HepG2 (cell line): ENCODE results near the gene SYCE1. TPM values are rescaled to one million over a fixed set of nuclear protein-coding genes. Genes with fewer than 3 reads are reported as not detected.

Experiments used
- BRCA1 ChIP-seq: sonication (generic); formaldehyde crosslinking; IDR thresholded peaks from 2 replicates; pipeline ENCODE4 v1.4.0; 2020; ENCODE audit warnings: missing genetic modification reagents
- CBFB ChIP-seq: sonication (generic); formaldehyde crosslinking; IDR thresholded peaks from 2 replicates; pipeline ENCODE4 v1.4.0; 2020; ENCODE audit warnings: missing genetic modification reagents
- ELF3 ChIP-seq: IDR thresholded peaks from 2 replicates; pipeline ENCODE4 v1.6.1; 2016; ENCODE audit warnings: missing genetic modification reagents, missing compliant biosample characterization
- EP300 ChIP-seq, 3 experiments: sonication (generic) in 1 of 3; formaldehyde crosslinking in 1 of 3; IDR thresholded peaks; 2 replicates each; pipeline versions ENCODE4 v1.5.1 to v1.6.1; 2011 to 2020; ENCODE audit warnings: low read depth in 2 of 3, low read length in 2 of 3, borderline replicate concordance in 1 of 3, improper control_type of control experiment in 1 of 3, mild to moderate bottlenecking in 1 of 3, missing genetic modification reagents in 1 of 3, moderate library complexity in 1 of 3
- HDAC2 ChIP-seq: sonication (generic); formaldehyde crosslinking; IDR thresholded peaks from 2 replicates; pipeline ENCODE4 v1.4.0; 2020; ENCODE audit warnings: missing genetic modification reagents
- HOXA3 ChIP-seq: sonication (generic); formaldehyde crosslinking; IDR thresholded peaks from 2 replicates; pipeline ENCODE4 v1.5.0; 2020; ENCODE audit warnings: missing genetic modification reagents
- KLF11 ChIP-seq: IDR thresholded peaks from 2 replicates; pipeline ENCODE4 v1.6.1; 2016; ENCODE audit warnings: missing compliant biosample characterization
- SETDB1 ChIP-seq: sonication (generic); formaldehyde crosslinking; IDR thresholded peaks from 2 replicates; pipeline ENCODE4 v1.5.1; 2020; ENCODE audit warnings: missing genetic modification reagents, mild to moderate bottlenecking, borderline replicate concordance
- SOX6 ChIP-seq, 2 experiments: fragments of 450-650 bp in 1 of 2; sonication (generic) in 1 of 2; formaldehyde crosslinking in 1 of 2; IDR thresholded peaks; 2 replicates each; pipeline versions ENCODE4 v1.4.0 to v1.6.1; 2017 to 2020; ENCODE audit warnings: antibody characterized with exemption in 1 of 2, mild to moderate bottlenecking in 1 of 2, missing genetic modification reagents in 1 of 2
- WIZ ChIP-seq: sonication (generic); formaldehyde crosslinking; IDR thresholded peaks from 2 replicates; pipeline ENCODE4 v1.5.1; 2020; ENCODE audit warnings: mild to moderate bottlenecking, missing genetic modification reagents
- ZBTB38 ChIP-seq: sonication (generic); formaldehyde crosslinking; IDR thresholded peaks from 2 replicates; pipeline ENCODE4 v1.5.1; 2020; ENCODE audit warnings: mild to moderate bottlenecking, missing genetic modification reagents
- ZBTB4 ChIP-seq: sonication (generic); formaldehyde crosslinking; IDR thresholded peaks from 2 replicates; pipeline ENCODE4 v1.4.0; 2020; ENCODE audit warnings: missing genetic modification reagents, mild to moderate bottlenecking, borderline replicate concordance
- ZBTB43 ChIP-seq: sonication (generic); formaldehyde crosslinking; conservative IDR thresholded peaks from 2 replicates; pipeline ENCODE4 v1.4.0; 2020; ENCODE audit warnings: missing genetic modification reagents
- ZNF12 ChIP-seq: sonication (generic); formaldehyde crosslinking; IDR thresholded peaks from 2 replicates; pipeline ENCODE4 v1.5.0; 2020; ENCODE audit warnings: missing genetic modification reagents
- ZNF3 ChIP-seq: IDR thresholded peaks from 2 replicates; pipeline ENCODE4 v1.7.0; 2017; ENCODE audit warnings: inconsistent platforms
- ZNF354B ChIP-seq: sonication (generic); formaldehyde crosslinking; IDR thresholded peaks from 2 replicates; pipeline ENCODE4 v1.8.0; 2022; ENCODE audit warnings: mild to moderate bottlenecking, missing genetic modification reagents
- ZNF44 ChIP-seq: sonication (generic); formaldehyde crosslinking; IDR thresholded peaks from 2 replicates; pipeline ENCODE4 v1.5.1; 2020; ENCODE audit warnings: mild to moderate bottlenecking, missing genetic modification reagents
- ZNF777 ChIP-seq: sonication (generic); formaldehyde crosslinking; IDR thresholded peaks from 2 replicates; pipeline ENCODE4 v1.4.0; 2020; ENCODE audit warnings: missing genetic modification reagents
- ZNF782 ChIP-seq: sonication (generic); formaldehyde crosslinking; IDR thresholded peaks from 2 replicates; pipeline ENCODE4 v1.4.0; 2020; ENCODE audit warnings: missing genetic modification reagents, mild to moderate bottlenecking, borderline replicate concordance
- ZNF891 ChIP-seq: sonication (generic); formaldehyde crosslinking; IDR thresholded peaks from 2 replicates; pipeline ENCODE4 v1.5.0; 2020; ENCODE audit warnings: mild to moderate bottlenecking, missing genetic modification reagents
- ZSCAN31 ChIP-seq: sonication (generic); formaldehyde crosslinking; IDR thresholded peaks from 2 replicates; pipeline ENCODE4 v1.5.0; 2020; ENCODE audit warnings: low read depth, mild to moderate bottlenecking, missing genetic modification reagents
- polyA plus RNA-seq, 8 experiments: library from polyadenylated mRNA; depleted of rRNA in 3 of 8; stranded (reverse) in 7 of 8; unstranded in 1 of 8; fragments of >200 nt; fragmentation: Illumina TruSeq in 4 of 8; extraction: Trizol in 4 of 8; gene quantifications; 2 replicates each; pipeline versions ENCODE4 v1.2.1 to v1.2.3, GENCODE V29; 2011 to 2016; ENCODE audit warnings: low read depth in 4 of 8, missing spikeins in 1 of 8, mixed read lengths in 1 of 8; ENCODE audit not compliant: insufficient read depth in 1 of 8
- total RNA-seq, 5 experiments: library from RNA; depleted of rRNA; stranded (reverse); fragments of >200 nt; fragmentation: Illumina TruSeq; extraction: Trizol; gene quantifications; 2 replicates each; pipeline ENCODE4 v1.2.3, GENCODE V29; 2016; ENCODE audit warnings: low read depth in 1 of 5
- TF ChIP-seq, protein P1 (sequence below): sonication (generic); formaldehyde crosslinking; IDR thresholded peaks from 2 replicates; pipeline ENCODE4 v1.8.1; 2022; ENCODE audit warnings: mild to moderate bottlenecking, missing genetic modification reagents
- TF ChIP-seq, protein P2 (sequence below): sonication (generic); formaldehyde crosslinking; IDR thresholded peaks from 2 replicates; pipeline ENCODE4 v1.4.0; 2020; ENCODE audit warnings: missing genetic modification reagents

Gene SYCE1
- total and polyA plus RNA-seq, 2 of the 13 experiments (the other 11 are each of a cell fraction or from before 2014, with no cell fraction given), result not detected

DNA sequence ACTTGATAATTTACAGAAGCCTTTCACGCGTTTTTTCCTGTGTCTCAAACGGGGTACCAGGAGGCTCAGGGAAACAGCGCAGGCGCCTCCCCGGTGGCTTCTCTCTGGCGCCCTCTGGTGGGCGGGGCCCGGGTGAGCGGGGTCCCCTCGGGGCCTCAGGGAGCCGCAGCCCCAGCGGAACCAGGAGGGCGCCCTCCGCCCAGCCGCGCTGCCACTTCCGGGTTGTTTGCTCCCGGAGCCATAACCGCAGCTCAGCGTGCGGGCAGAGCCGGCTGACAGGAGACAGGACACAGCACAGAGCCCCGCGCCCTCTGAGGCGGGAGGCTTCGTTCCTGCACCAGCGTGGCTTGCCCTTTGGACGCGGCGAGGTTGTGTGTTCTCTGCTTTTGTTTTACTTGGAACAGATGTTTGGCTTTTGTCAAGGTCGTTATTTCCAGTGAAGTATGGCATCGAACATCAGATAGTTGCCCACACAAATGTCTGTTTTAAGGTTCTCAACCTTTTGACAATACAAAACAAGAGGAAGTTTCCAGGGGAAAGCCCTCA, 45.1 kb downstream of the SYCE1 start (continued):
- TF ChIP-seq ELF3, result peak; percentile 97
- no peak for TF ChIP-seq ZNF354B (CRISPR knock-in tag)
- TF ChIP-seq ZNF891 (CRISPR knock-in tag), result 0 out of 2 replicates have a peak, but pooled peaks have one; percentile 50
- peak; percentile 91 for TF ChIP-seq WIZ (CRISPR knock-in tag)
- no peak for TF ChIP-seq SOX6 (IDR thresholded peaks at IDR 0.05)
- TF ChIP-seq SOX6 (CRISPR knock-in tag; IDR thresholded peaks at IDR 0.05), result peak; percentile 71
- peak; percentile 37; the same call in 1 of the 2 replicates for TF ChIP-seq ZBTB4 (CRISPR knock-in tag)
- 0 out of 2 replicates have a peak, but pooled peaks have one; percentile 25 for TF ChIP-seq ZSCAN31
- TF ChIP-seq ZBTB38 (CRISPR knock-in tag), result no peak
- peak; percentile 74 for TF ChIP-seq HOXA3 (CRISPR knock-in tag)
- TF ChIP-seq, protein P1, sequence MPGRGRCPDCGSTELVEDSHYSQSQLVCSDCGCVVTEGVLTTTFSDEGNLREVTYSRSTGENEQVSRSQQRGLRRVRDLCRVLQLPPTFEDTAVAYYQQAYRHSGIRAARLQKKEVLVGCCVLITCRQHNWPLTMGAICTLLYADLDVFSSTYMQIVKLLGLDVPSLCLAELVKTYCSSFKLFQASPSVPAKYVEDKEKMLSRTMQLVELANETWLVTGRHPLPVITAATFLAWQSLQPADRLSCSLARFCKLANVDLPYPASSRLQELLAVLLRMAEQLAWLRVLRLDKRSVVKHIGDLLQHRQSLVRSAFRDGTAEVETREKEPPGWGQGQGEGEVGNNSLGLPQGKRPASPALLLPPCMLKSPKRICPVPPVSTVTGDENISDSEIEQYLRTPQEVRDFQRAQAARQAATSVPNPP (CRISPR knock-in tag), result 0 out of 2 replicates have a peak, but pooled peaks have one; percentile 57
- TF ChIP-seq SETDB1, result peak; percentile 89; the same call in 1 of the 2 replicates
- TF ChIP-seq ZNF777 (CRISPR knock-in tag), result 0 out of 2 replicates have a peak, but pooled peaks have one; percentile 31
- TF ChIP-seq ZNF782 (CRISPR knock-in tag), result no peak
- TF ChIP-seq, protein P2, sequence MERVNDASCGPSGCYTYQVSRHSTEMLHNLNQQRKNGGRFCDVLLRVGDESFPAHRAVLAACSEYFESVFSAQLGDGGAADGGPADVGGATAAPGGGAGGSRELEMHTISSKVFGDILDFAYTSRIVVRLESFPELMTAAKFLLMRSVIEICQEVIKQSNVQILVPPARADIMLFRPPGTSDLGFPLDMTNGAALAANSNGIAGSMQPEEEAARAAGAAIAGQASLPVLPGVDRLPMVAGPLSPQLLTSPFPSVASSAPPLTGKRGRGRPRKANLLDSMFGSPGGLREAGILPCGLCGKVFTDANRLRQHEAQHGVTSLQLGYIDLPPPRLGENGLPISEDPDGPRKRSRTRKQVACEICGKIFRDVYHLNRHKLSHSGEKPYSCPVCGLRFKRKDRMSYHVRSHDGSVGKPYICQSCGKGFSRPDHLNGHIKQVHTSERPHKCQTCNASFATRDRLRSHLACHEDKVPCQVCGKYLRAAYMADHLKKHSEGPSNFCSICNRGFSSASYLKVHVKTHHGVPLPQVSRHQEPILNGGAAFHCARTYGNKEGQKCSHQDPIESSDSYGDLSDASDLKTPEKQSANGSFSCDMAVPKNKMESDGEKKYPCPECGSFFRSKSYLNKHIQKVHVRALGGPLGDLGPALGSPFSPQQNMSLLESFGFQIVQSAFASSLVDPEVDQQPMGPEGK (CRISPR knock-in tag), result peak; percentile 33
- no peak for TF ChIP-seq ZNF3
- TF ChIP-seq ZBTB43 (CRISPR knock-in tag), result peak; percentile 53; the same call in 1 of the 2 replicates
- peak; percentile 29; the same call in 1 of the 2 replicates for TF ChIP-seq ZNF12
- no peak for TF ChIP-seq KLF11 (CRISPR knock-in tag)
- peak; percentile 18; the same call in 1 of the 2 replicates for TF ChIP-seq HDAC2
- TF ChIP-seq CBFB (CRISPR knock-in tag), result peak; percentile 83
- TF ChIP-seq EP300 (IDR thresholded peaks at IDR 0.05; ENCODE audit: low read depth in 2 of 2, low read length in 2 of 2), result no peak
- no peak for TF ChIP-seq EP300 (CRISPR knock-in tag; IDR thresholded peaks at IDR 0.05; ENCODE audit: borderline replicate concordance)
- no peak for TF ChIP-seq ZNF44 (CRISPR knock-in tag)
- TF ChIP-seq BRCA1 (CRISPR knock-in tag), result peak; percentile 64; the same call in 1 of the 2 replicates
